ENCODE data around the gene GIPR. TPM values are rescaled to one million over a fixed set of nuclear protein-coding genes. Genes with fewer than 3 reads are reported as not detected.
"Not testable (repeated sequence)": the region's sequence is repeated elsewhere in the genome, so short reads cannot be mapped to it uniquely, and the experiment has no call there.

Gene GIPR
- total RNA-seq, 1 experiment from 2014 or later = 1.1 TPM

GRCh38 chr19:45691516-45692186, 23.6 kb downstream of the GIPR start, which contains the start of gene SNRPD2:
SNRPD2 (minus strand) TSS chr19:45691953; CDS start chr19:45691888, 65 bp downstream.
- DNase-seq (ENCODE audit: extremely low read depth, low read depth) = peak; percentile 93

- DNase-seq (ENCODE audit: extremely low read depth, low read depth) = peak; percentile 99
These were observed 24.4 kb downstream of the GIPR start, which contains the start of gene QPCTL for GRCh38 chr19:45692187-45693105. QPCTL (plus strand) TSS chr19:45692666; CDS start chr19:45692704, 38 bp downstream.

- peak; percentile 49 for DNase-seq (ENCODE audit: extremely low read depth, low read depth)
These were observed 25.2 kb downstream of the GIPR start for GRCh38 chr19:45693106-45693788.

- DNase-seq (ENCODE audit: extremely low read depth, low read depth) = no peak
These were observed 33.7 kb downstream of the GIPR start for GRCh38 chr19:45701676-45702075.

- DNase-seq (ENCODE audit: extremely low read depth, low read depth) = no peak
These were observed 37.1 kb downstream of the GIPR start for GRCh38 chr19:45705115-45705514.

GRCh38 chr19:45705710-45706415, 37.8 kb downstream of the GIPR start:
- DNase-seq (ENCODE audit: extremely low read depth, low read depth) = no peak

GRCh38 chr19:45710356-45711130, 42.5 kb downstream of the GIPR start:
- no peak for DNase-seq (ENCODE audit: extremely low read depth, low read depth)

- DNase-seq (ENCODE audit: extremely low read depth, low read depth) = no peak
These were observed 44.1 kb downstream of the GIPR start for GRCh38 chr19:45711851-45712698.

- DNase-seq (ENCODE audit: extremely low read depth, low read depth) = no peak
These were observed 44.7 kb downstream of the GIPR start for GRCh38 chr19:45712699-45713067.

GRCh38 chr19:45713141-45713540, 45.1 kb downstream of the GIPR start:
- DNase-seq (ENCODE audit: extremely low read depth, low read depth) = no peak

GRCh38 chr19:45715139-45715538, 47.1 kb downstream of the GIPR start:
- DNase-seq (ENCODE audit: extremely low read depth, low read depth) = no peak

GRCh38 chr19:45716359-45717130, 48.5 kb downstream of the GIPR start:
- DNase-seq (ENCODE audit: extremely low read depth, low read depth) = no peak

- DNase-seq (ENCODE audit: extremely low read depth, low read depth) = peak; percentile 98
These were observed 49.3 kb downstream of the GIPR start for GRCh38 chr19:45717131-45717982.

- no peak for DNase-seq (ENCODE audit: extremely low read depth, low read depth)
These were observed 50.1 kb downstream of the GIPR start for GRCh38 chr19:45717983-45718650.

GRCh38 chr19:45720065-45720464, 52.0 kb downstream of the GIPR start:
- DNase-seq (ENCODE audit: extremely low read depth, low read depth) = not testable (repeated sequence)

GRCh38 chr19:45728683-45729082, 60.7 kb downstream of the GIPR start:
- DNase-seq (ENCODE audit: extremely low read depth, low read depth) = not testable (repeated sequence)
